Fibroblast of pulmonary artery (primary cell): Measurements from ENCODE around the gene KLF9.

Experiments
- DNase-seq: peaks from one replicate; pipeline ENCODE4 v3.0.0-alpha.2; 2010; ENCODE audit warnings: low read depth
- H3K4me3 ChIP-seq: replicated peaks from 2 replicates; pipeline ENCODE4 v1.5.1; 2011; ENCODE audit warnings: low read depth, mild to moderate bottlenecking, control low read depth, low read length, moderate library complexity
- TF ChIP-seq, protein P1 (sequence below): IDR thresholded peaks from 2 replicates; pipeline ENCODE4 v1.5.1; 2011; ENCODE audit warnings: mild to moderate bottlenecking, control low read depth, low read length, inconsistent platforms; ENCODE audit errors: missing control alignments

The KLF9 gene

DNA sequence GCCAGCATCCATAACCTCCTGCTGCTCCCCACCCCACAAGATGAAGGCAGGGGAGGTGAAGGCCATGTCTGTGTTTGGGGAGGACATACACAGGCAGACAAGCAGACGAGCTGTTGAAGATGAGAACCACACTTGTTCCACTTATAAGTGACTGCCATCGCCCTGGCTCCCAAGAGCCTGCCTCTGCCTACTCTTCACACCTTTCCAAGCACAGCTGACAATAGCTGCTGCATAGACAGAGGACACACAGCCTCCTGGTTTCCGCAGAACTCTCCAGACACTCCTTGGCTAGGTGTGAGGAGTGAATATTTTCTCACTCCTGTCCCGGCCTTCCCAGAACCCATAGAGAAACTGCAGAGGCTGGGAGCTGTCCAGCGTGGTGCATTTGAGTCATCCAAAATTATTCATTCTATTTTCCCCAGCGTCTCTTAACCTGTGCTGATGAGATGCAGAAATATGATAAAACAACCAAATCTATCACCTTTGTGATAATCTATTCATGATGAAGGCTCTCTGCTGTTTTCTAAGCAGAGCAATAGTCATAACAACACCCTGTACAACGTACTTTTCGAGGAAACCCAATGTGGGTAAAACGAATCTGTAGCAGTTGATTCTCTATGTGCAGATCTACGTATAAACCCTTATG is 24.7 kb downstream of the KLF9 start:
- no peak overlapping the region for H3K4me3 ChIP-seq
- DNase-seq: peak; percentile 67
- TF ChIP-seq, protein P1, sequence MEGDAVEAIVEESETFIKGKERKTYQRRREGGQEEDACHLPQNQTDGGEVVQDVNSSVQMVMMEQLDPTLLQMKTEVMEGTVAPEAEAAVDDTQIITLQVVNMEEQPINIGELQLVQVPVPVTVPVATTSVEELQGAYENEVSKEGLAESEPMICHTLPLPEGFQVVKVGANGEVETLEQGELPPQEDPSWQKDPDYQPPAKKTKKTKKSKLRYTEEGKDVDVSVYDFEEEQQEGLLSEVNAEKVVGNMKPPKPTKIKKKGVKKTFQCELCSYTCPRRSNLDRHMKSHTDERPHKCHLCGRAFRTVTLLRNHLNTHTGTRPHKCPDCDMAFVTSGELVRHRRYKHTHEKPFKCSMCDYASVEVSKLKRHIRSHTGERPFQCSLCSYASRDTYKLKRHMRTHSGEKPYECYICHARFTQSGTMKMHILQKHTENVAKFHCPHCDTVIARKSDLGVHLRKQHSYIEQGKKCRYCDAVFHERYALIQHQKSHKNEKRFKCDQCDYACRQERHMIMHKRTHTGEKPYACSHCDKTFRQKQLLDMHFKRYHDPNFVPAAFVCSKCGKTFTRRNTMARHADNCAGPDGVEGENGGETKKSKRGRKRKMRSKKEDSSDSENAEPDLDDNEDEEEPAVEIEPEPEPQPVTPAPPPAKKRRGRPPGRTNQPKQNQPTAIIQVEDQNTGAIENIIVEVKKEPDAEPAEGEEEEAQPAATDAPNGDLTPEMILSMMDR: no peak

DNA sequence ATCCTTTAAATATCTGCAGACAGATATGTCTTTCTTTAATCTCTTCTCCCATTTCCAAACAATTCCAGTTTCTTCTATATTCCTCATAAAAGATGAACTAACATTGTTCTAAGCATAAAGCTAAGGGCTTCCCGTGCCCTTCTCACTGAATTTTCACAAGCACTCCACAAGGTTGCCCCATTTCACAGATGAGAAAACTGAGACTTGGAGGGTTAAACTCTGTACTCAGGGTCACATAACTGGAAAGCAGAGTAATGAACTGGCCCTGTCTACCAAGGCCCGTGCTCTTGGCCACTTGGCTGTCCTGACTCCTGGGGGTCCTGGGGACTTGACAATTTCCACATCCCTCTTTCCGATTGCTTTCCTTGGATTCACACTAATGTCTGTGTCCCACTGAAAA is 25.3 kb downstream of the KLF9 start:
- no peak for DNase-seq

DNA sequence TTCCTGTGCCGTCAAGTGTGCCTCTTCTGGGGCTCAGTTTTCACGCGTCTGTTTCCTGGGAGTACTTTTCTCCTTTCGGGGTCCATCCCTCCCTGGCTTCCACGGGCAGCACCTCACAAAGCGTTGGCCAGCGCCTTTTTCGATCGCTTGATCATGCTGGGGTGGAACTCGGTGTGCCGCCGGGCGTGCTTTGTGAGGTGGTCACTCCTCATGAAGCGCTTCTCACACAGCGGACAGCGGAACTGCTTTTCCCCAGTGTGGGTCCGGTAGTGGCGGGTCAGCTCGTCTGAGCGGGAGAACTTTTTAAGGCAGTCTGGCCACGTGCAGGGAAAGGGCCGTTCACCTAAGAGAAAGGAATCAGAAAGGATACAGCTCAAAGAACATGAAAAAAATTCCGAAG is 26.8 kb downstream of the KLF9 start:
- H3K4me3 ChIP-seq: no peak overlapping the region
- no peak for DNase-seq
- TF ChIP-seq, protein P1: no peak

More for the DNA sequence above, 25.3 kb downstream of the KLF9 start:
- H3K4me3 ChIP-seq: no peak overlapping the region
- TF ChIP-seq, protein P1: no peak

DNA sequence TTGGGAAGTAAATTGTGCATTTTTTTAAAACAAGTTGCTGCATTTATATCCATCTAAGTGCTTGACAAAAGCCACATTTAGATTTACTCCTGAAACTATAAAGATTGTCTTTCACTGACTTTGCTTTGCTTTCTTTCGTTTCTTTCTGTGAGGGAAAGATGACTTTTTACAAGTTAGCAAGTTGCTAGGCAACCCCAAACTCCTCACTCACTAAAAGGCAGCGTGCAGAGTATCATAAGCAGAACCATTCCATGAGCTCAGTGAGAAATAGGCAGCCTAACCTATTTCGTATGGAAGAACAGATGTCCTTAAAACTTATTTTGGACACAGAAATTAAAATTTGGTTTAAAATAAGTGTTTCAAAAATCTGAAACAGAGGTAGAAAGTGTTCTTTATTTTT is 29.0 kb downstream of the KLF9 start:
- DNase-seq: no peak
- TF ChIP-seq, protein P1: no peak
- H3K4me3 ChIP-seq: no peak overlapping the region

DNA sequence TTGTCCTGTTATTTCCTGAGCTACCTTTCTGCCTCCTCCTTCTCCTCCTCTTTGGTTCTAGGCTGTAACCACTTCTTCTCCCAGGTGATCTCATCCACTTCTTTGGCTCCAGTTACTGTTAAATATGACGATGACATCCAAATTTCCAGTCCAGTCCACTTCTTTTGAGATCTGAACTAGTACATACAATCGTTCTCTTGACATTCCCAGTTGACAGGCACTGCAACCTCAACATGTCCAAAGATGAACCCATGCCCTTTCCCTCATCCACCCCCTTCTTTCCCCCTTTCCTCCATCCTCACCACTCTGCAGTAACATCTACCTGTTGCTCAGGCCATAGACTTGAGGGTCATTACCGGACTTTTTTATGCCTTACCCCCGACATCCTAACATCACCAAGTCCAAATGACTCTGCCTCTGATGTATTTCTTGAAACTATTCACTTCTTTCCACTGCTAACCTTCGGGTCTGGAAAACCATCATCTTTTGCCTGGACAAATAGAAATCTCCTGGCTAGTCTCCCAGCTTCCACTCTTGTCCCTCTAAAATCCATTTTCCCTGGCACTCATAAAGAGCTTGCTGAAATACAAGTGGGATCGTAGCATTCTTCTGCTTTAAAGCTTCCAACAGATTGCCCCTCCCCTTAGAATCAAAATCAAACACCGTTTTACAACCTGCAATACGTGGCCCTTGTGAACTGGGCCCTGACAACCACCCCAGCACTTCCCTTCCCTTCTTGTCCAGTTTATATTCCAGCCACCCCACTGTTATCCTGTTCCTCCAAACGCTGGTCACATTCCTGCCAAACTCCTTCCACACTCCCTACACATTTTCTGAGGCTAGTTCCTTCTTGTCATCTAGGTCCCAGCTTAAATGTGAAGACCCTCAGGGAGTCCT is 31.5 kb downstream of the KLF9 start:
- TF ChIP-seq, protein P1: no peak
- no peak for DNase-seq
- H3K4me3 ChIP-seq: no peak overlapping the region

DNA sequence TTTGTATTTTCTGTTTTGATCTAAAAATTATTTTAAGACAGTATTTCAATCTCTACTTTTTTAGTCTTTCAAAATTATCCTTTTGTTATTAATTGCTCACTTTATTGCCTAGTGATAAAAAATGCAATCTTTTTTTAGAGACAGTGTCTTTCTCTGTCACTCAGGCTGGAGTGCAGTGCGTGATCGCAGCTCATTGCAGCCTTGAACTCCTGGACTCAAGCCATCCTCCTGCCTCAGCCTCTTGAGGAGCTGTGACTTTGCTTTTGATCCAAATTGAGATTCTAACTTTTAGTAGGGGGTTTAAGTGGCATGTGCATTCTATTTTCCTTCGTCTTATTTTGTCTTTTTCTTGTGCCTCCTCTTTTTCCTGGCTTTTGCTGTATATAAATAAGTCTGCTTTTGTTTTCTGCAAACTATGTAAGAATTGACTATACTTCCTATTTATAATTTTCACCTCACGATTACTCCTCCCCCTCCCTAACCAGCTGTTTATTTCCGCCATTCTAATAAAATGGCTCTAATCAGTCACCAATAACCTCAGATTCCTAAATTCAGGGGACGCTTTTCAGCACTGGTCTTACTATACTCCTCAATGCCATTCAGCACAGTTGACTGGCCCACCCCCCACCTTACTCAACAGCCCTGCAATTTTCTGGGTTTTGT is 32.3 kb downstream of the KLF9 start:
- TF ChIP-seq, protein P1: no peak
- DNase-seq: no peak
- no peak overlapping the region for H3K4me3 ChIP-seq
